ENCODE measurements around the gene CDV3.

CDV3 gene

DNA sequence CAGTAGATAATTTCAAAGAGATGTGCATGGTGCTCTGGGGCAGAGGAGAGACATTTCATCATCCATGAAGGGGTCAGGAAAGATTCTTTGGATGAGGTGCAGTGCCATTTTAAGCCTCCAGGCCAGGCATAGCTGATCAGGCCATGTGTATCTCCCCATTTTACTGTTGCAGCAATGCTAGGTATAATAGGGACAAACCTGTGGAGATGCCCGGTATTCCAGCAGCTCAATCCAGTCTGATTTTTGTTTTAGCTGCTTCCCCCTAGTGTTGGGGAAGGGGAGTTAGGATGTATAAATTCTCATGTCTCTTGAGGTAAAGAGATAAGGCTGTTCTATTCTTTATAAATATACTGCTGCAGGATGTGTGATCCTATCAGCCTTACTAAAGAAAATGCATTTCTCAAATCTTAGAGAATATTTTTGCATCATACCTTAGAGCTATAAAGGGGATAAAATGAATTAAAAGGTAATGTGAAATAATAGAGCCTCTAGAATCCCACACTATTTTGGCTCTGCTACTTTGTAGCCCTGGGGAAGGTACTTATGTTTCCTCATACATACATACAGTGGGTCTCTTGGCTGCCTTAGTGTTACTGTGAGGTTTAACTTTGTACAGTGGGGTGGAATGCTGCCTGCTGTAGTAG, 5.2 kb downstream of the CDV3 start:
- no peak overlapping the region for H3K4me3 ChIP-seq (ENCODE audit: low read depth, low read length)
- POLR2A ChIA-PET, result no interaction called here
- TF ChIP-seq, protein P1, sequence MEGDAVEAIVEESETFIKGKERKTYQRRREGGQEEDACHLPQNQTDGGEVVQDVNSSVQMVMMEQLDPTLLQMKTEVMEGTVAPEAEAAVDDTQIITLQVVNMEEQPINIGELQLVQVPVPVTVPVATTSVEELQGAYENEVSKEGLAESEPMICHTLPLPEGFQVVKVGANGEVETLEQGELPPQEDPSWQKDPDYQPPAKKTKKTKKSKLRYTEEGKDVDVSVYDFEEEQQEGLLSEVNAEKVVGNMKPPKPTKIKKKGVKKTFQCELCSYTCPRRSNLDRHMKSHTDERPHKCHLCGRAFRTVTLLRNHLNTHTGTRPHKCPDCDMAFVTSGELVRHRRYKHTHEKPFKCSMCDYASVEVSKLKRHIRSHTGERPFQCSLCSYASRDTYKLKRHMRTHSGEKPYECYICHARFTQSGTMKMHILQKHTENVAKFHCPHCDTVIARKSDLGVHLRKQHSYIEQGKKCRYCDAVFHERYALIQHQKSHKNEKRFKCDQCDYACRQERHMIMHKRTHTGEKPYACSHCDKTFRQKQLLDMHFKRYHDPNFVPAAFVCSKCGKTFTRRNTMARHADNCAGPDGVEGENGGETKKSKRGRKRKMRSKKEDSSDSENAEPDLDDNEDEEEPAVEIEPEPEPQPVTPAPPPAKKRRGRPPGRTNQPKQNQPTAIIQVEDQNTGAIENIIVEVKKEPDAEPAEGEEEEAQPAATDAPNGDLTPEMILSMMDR (IDR thresholded peaks at IDR 0.05; ENCODE audit: insufficient read depth, low read length, missing control alignments), result peak; percentile 42
- DNase-seq (ENCODE audit: low read depth, low spot score), result no peak
- CTCF ChIA-PET, result interaction anchor here (0.8 to 3.8 kb wide), 24 partner anchors 8 to 852 kb away, joined by 3 to 48 read pairs (median 5); no protein-coding TSS in a partner anchor

DNA sequence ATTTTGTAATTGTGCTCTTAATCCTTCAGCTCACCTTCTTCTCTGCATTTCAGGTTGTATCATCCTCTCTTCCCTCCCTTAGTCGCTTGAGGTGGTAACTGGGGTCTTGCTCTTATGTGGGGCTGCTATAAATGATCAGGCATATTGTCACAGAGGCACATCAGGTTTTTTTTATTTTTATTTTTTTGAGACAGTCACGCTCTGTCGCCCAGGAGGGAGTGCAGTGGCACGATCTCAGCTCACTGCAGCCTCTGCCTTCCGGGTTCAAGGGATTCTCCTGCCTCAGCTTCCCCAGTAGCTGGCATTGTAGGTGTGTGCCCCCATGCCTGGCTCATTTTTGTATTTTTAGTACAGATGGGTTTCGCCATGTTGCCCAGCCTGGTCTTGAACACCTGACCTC, 9.9 kb downstream of the CDV3 start:
- TF ChIP-seq, protein P1 (IDR thresholded peaks at IDR 0.05; ENCODE audit: insufficient read depth, low read length, missing control alignments), result no peak
- H3K4me3 ChIP-seq (ENCODE audit: low read depth, low read length), result no peak overlapping the region
- POLR2A ChIA-PET, result no interaction called here
- CTCF ChIA-PET, result no interaction called here
- DNase-seq (ENCODE audit: low read depth, low spot score), result no peak

DNA sequence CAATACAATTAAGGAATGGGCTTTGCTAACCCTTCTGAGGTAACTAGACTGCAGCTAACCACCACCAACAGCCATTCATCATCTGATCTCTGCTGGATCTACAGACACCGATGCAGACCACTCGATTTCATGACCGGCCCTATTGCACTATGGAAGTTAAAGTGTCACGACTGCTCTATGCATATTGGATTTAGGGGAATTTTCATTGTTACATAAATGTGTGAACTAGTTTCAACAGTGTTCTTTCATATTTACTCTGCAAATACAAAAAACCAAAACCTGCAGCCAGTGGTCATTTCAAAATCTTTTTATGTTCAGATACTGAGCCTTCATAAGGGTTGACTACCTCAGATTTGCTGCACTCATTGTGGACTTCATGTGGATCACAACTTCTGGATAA, 14.5 kb downstream of the CDV3 start:
- no peak for DNase-seq (ENCODE audit: low read depth, low spot score)
- POLR2A ChIA-PET, result interaction anchor here (0.6 to 1.4 kb wide), 2 partner anchors 14 to 54 kb away, joined by 3 to 6 read pairs; partner anchors contain the start of gene CDV3
- CTCF ChIA-PET, result interaction anchor here (1.2 to 2.2 kb wide), 4 partner anchors 9 to 546 kb away, joined by 3 to 14 read pairs (median 4); no protein-coding TSS in a partner anchor
- TF ChIP-seq, protein P1 (IDR thresholded peaks at IDR 0.05; ENCODE audit: insufficient read depth, low read length, missing control alignments), result no peak
- no peak overlapping the region for H3K4me3 ChIP-seq (ENCODE audit: low read depth, low read length)

DNA sequence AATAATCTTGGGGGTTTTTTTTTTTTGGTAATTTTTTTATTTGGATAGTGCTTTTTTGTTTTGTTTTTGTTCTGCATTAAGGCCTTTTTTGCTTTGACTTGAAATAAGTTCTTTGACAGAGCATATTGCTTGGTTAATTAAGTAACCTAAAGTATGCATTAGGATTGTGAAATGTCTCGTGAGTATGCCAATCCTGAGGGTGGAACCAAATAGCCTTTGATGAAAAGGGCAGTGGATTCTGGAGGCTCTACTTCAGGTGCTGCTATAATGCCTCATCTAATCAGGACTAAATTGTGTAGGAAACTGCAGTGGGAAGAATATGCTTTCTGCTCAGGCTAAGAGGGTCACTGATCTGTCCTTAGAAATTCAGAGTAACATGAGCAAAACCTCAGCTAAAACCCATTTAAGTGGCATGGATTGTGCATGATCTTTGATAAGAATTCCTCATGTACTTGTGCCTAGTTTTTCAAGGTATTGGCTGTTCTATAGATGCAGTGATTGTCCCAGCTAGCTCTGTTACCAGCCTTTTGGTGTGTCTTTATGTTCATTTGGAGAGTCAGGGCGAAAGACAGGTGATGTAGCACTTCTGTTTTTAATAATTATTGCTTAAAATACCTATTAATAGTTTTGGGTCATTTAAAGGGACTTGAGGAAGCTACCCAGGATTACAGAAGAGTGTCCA, 15.4 kb downstream of the CDV3 start:
- ChIA-PET CTCF (interaction anchor here (0.8 to 2.2 kb wide), 3 partner anchors 10 to 124 kb away, joined by 3 to 14 read pairs (median 5); no protein-coding TSS in a partner anchor), POLR2A (no interaction called here)
- no peak overlapping the region for H3K4me3 ChIP-seq (ENCODE audit: low read depth, low read length)
- no peak for DNase-seq (ENCODE audit: low read depth, low spot score)
- TF ChIP-seq, protein P1 (IDR thresholded peaks at IDR 0.05; ENCODE audit: insufficient read depth, low read length, missing control alignments), result no peak

DNA sequence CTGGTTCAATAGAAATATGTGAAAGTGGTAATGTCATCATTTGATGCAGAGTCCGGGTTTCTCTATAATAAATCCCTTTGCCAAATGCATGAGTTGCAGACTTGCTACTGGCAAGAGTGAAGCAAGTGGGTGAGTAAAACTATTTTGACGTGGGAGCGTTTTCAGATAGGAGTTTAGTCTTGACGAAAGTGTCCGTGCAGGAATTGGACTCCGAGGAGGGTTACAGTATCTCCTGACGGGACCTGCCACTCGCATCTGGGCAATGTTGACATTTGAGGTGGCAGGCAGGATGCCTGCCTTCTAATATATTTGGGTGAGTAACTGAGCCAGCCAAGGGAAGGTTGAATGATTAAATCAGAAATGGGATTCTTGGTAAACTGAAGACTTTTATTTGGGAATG, 16.0 kb downstream of the CDV3 start:
- POLR2A ChIA-PET, result no interaction called here
- no peak overlapping the region for H3K4me3 ChIP-seq (ENCODE audit: low read depth, low read length)
- TF ChIP-seq, protein P1 (IDR thresholded peaks at IDR 0.05; ENCODE audit: insufficient read depth, low read length, missing control alignments), result no peak
- no peak for DNase-seq (ENCODE audit: low read depth, low spot score)
- CTCF ChIA-PET, result interaction anchor here (0.8 to 2.2 kb wide), 2 partner anchors 11 to 15 kb away, joined by 5 to 14 read pairs; no protein-coding TSS in a partner anchor

DNA sequence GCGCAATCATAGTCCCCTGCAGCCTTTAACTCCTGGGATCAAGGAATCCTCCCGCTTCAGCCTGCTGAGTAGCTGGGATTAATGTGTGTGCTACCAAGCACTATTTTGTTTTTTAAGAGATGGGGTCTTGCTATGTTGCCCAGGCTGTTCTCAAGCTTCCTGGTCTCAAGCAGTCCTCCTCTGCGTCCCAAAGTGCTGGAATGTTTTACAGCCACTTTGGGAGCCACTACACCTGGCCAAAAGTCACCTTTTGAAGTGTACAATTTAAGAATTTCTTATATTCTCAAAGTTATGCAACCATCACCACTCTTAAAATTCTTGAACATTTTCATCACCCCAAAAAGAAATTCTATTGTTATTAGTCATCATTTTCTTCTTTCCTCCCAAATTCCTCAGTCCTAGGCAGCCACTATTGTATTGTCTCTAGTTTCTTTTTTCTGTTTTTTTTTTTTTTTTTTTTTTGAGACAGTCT, 17.8 kb downstream of the CDV3 start:
- TF ChIP-seq, protein P1 (IDR thresholded peaks at IDR 0.05; ENCODE audit: insufficient read depth, low read length, missing control alignments), result no peak
- no peak overlapping the region for H3K4me3 ChIP-seq (ENCODE audit: low read depth, low read length)
- ChIA-PET POLR2A (interaction anchor here (1.5 kb wide), 1 partner anchor 18 kb away, joined by 3 read pairs; the partner anchor contains the start of gene CDV3), CTCF (interaction anchor here (1.8 kb wide), 1 partner anchor 13 kb away, joined by 8 read pairs; no protein-coding TSS in a partner anchor)
- no peak for DNase-seq (ENCODE audit: low read depth, low spot score)

All from AG04449 (cell line).